Adrenal gland (tissue), 12 donors: ENCODE results near the gene LMNA. TPM values are rescaled to one million over a fixed set of nuclear protein-coding genes. Genes with fewer than 3 reads are reported as not detected.
A peak's percentile ranks its signal among the peaks of the same experiment; 100 is the strongest.

ENCODE experiments used
- DNase-seq, 7 donors: peaks; one replicate each; pipeline ENCODE4 v3.0.0-alpha.2; 2019 to 2020
- H3K27ac ChIP-seq, 5 donors: fragments of 200-600 bp; sonication (generic) in 4 of 5; 1 replicate in 3 of 5; 2 replicates in 2 of 5; pipeline versions ENCODE4 v1.5.1 to v1.8.0; 2016 to 2020; ENCODE audit warnings: mild to moderate bottlenecking in 1 of 5
- H3K27me3 ChIP-seq: fragments of 200-600 bp; 2 replicates; pipeline ENCODE4 v1.8.0; 2021
- H3K36me3 ChIP-seq, 2 donors: fragments of 200-600 bp; replicated peaks in 1 of 2; 1 replicate in 1 of 2; 2 replicates in 1 of 2; pipeline versions ENCODE4 v1.5.1 to v1.8.0; 2018 to 2022
- H3K4me1 ChIP-seq, 2 donors: fragments of 200-600 bp; replicated peaks in 1 of 2; 1 replicate in 1 of 2; 2 replicates in 1 of 2; pipeline versions ENCODE4 v1.5.1 to v1.8.0; 2018 to 2021
- H3K4me3 ChIP-seq, 4 donors: fragments of 200-600 bp; sonication (generic) in 3 of 4; one replicate each; pipeline ENCODE4 v1.5.1; 2016 to 2018
- H3K9me3 ChIP-seq, 3 donors: fragments of 200-600 bp; sonication (generic) in 1 of 3; replicated peaks in 1 of 3; 1 replicate in 2 of 3; 2 replicates in 1 of 3; pipeline versions ENCODE4 v1.5.1 to v1.8.0; 2016 to 2021
- CTCF ChIP-seq, 6 experiments: fragments of 450-650 bp in 4 of 6; fragments of 200-600 bp in 2 of 6; sonication (generic) in 1 of 6; IDR thresholded peaks; 1 replicate in 5 of 6; 2 replicates in 1 of 6; pipeline versions ENCODE4 v1.5.1 to v1.8.0; 2016 to 2021; ENCODE audit warnings: antibody characterized with exemption in 6 of 6, mild to moderate bottlenecking in 2 of 6, moderate library complexity in 1 of 6
- POLR2A ChIP-seq, 2 donors: fragments of 450-650 bp; IDR thresholded peaks; one replicate each; pipeline ENCODE4 v1.6.1; 2017; ENCODE audit warnings: antibody characterized with exemption in 2 of 2, mild to moderate bottlenecking in 2 of 2, moderate library complexity in 1 of 2
- WGBS, 4 donors: extraction: QIAGEN DNeasy Blood & Tissue Kit in 2 of 4; methylation state at CpG; one replicate each; pipeline versions ENCODE4 v1.1.5 to v1.1.7; 2013 to 2017; 5-methylcytosine and 5-hydroxymethylcytosine counted together
- intact Hi-C, 2 donors: fragments of 100-400 bp; cut with DNase I; formaldehyde crosslinking; loops; one replicate each; pipeline versions ENCODE4 v1.14.1 to v1.15.0; 2022 to 2023
- polyA plus RNA-seq, 3 donors: library from polyadenylated mRNA; stranded (reverse); fragments of 200-250 nt in 2 of 3; fragments of 350-450 nt in 1 of 3; fragmentation: Illumina TruSeq in 1 of 3; extraction: RNeasy Lipid Tissue Mini Kit (QIAGEN cat#74804) in 1 of 3; gene quantifications; one replicate each; pipeline ENCODE4 v1.2.3, GENCODE V29; 2013 to 2014
- total RNA-seq, 9 donors: library from RNA; depleted of rRNA in 4 of 9; stranded (reverse); fragments of >200 nt in 4 of 9; fragments of 120-200 nt in 1 of 9; fragmentation: NEBNext Ultra II Directional in 1 of 9; extraction: Animal tissue kit (Norgen Biotek cat#: 25700) in 1 of 9; gene quantifications; one replicate each; pipeline versions ENCODE4 v1.1.0 to v1.2.4, GENCODE V29; 2013 to 2023
- donor health status: healthy with polysubstance abuse.
- donor health status: Bipolar disorder and iron deficiency.
- donor health status: DM: yes; HTN: yes; CAD: no.
- donor health status: DM: no; HTN: no; CAD: no.
- donor health status: DM: no; HTN: no; CAD: no.
- donor health status: DM: yes; HTN: yes; CAD: no.

LMNA gene
- total and polyA plus RNA-seq, 12 donors = 116 to 591 (median 382) TPM

- intact Hi-C loops = no loop called here
- 20 to 24% (median 21%) methylated on average over 8 of the region's 8 CpGs for WGBS, 4 donors
- peak; percentile 67 to 88 (median 77) for DNase-seq
- TF ChIP-seq CTCF (IDR thresholded peaks at IDR 0.05) = no peak
- TF ChIP-seq POLR2A (IDR thresholded peaks at IDR 0.05) = peak; percentile 0 to 65
- Histone ChIP-seq H3K27me3 (no peaks in the 10 kb centered on the region), H3K4me3 (peak overlapping the region in 1 of 4 donors; percentile 15), H3K4me1 (peaks cover 62 to 68% of the 10 kb centered on the region in 2 donors), H3K27ac (peak overlapping the region; percentile 74 to 99 (median 96)), H3K9me3 (no peaks in the 10 kb centered on the region), H3K36me3 (peaks cover 0 to 35% of the 10 kb centered on the region in 2 donors)
Observed at GRCh38 chr1:156128654-156129597, 14.4 kb downstream of the LMNA start.

GRCh38 chr1:156129687-156130577 lies 15.4 kb downstream of the LMNA start:
- Histone ChIP-seq H3K4me1 (peaks cover 52 to 57% of the 10 kb centered on the region in 2 donors), H3K36me3 (peaks cover 0 to 46% of the 10 kb centered on the region in 2 donors), H3K27me3 (no peaks in the 10 kb centered on the region), H3K27ac (peak overlapping the region; percentile 74 to 99 (median 96)), H3K4me3 (peak overlapping the region in 1 of 4 donors; percentile 15), H3K9me3 (no peaks in the 10 kb centered on the region)
- peak; percentile 91 to 97 (median 97) for DNase-seq
- intact Hi-C loops = loop anchor here (2.0 kb wide), 1 partner anchor 33 kb away; no protein-coding TSS in a partner anchor
- 33 to 39% (median 35%) methylated on average over 6 to 7 of the region's 7 CpGs for WGBS, 4 donors
- TF ChIP-seq CTCF (IDR thresholded peaks at IDR 0.05) = peak; percentile 81 to 99 (median 99)
- peak in 1 of 2 donors; percentile 80 for TF ChIP-seq POLR2A (IDR thresholded peaks at IDR 0.05)

- peak in 1 of 7 donors; percentile 30 for DNase-seq
- TF ChIP-seq POLR2A (IDR thresholded peaks at IDR 0.05) = no peak
- peak in 2 of 6 experiments; percentile 37 to 54 for TF ChIP-seq CTCF (IDR thresholded peaks at IDR 0.05)
- Histone ChIP-seq H3K27ac (peak overlapping the region in 3 of 5 donors; percentile 96 to 99 (median 98)), H3K36me3 (peaks cover 0 to 52% of the 10 kb centered on the region in 2 donors), H3K9me3 (no peaks in the 10 kb centered on the region), H3K27me3 (no peaks in the 10 kb centered on the region), H3K4me3 (no peak overlapping the region), H3K4me1 (peaks cover 46 to 51% of the 10 kb centered on the region in 2 donors)
- 65 to 90% (median 77%) methylated on average over 4 to 6 of the region's 6 CpGs for WGBS, 4 donors
- intact Hi-C loops = loop anchor here (2.0 kb wide), 1 partner anchor 34 kb away; no protein-coding TSS in a partner anchor
Observed at GRCh38 chr1:156130578-156130942, 16.0 kb downstream of the LMNA start.
